ACC112 (cell line): ENCODE measurements around the gene NAP1L4.
"Not testable (repeated sequence)": the region's sequence is repeated elsewhere in the genome, so short reads cannot be mapped to it uniquely, and the experiment has no call there.

Source experiments
- H2AFZ ChIP-seq: fragments of 200-600 bp; sonication (generic); one replicate; pipeline ENCODE4 v1.6.0; 2017; ENCODE audit warnings: antibody characterized with exemption, low read length; ENCODE audit not compliant: unreplicated experiment
- H3K27ac ChIP-seq: fragments of 200-600 bp; sonication (generic); 2 replicates; pipeline ENCODE4 v1.5.1; 2014; ENCODE audit warnings: low read depth, mild to moderate bottlenecking, antibody characterized with exemption, low read length, moderate library complexity
- H3K27me3 ChIP-seq: fragments of 200-600 bp; sonication (generic); 2 replicates; pipeline ENCODE4 v1.6.1; 2014; ENCODE audit warnings: mild to moderate bottlenecking, antibody characterized with exemption, low read length, moderate library complexity, mixed read lengths; ENCODE audit not compliant: insufficient read depth
- H3K36me3 ChIP-seq: fragments of 200-600 bp; sonication (generic); 2 replicates; pipeline ENCODE4 v1.6.1; 2016; ENCODE audit warnings: mild to moderate bottlenecking, antibody characterized with exemption, low read length, moderate library complexity, mixed read lengths; ENCODE audit not compliant: insufficient read depth
- H3K4me1 ChIP-seq: fragments of 200-600 bp; sonication (generic); one replicate; pipeline ENCODE4 v1.6.1; 2016; ENCODE audit warnings: low read length, mixed read lengths; ENCODE audit not compliant: insufficient read depth, unreplicated experiment, control insufficient read depth
- H3K4me3 ChIP-seq: fragments of 200-600 bp; sonication (generic); 2 replicates; pipeline ENCODE4 v1.5.1; 2014; ENCODE audit warnings: mild to moderate bottlenecking, low read depth, low read length
- H3K79me2 ChIP-seq: fragments of 200-600 bp; sonication (generic); one replicate; pipeline ENCODE4 v1.6.0; 2016; ENCODE audit warnings: low read length; ENCODE audit not compliant: control insufficient read depth, unreplicated experiment, insufficient read depth

The NAP1L4 gene

GRCh38 chr11:2937641-2938457 is 54.3 kb downstream of the NAP1L4 start:
- peaks cover 11% of the 10 kb centered on the region; the same call in 1 of the 2 replicates for H3K36me3 ChIP-seq
- H2AFZ ChIP-seq, H3K27me3 ChIP-seq, H3K27ac ChIP-seq, H3K4me3 ChIP-seq, H3K79me2 ChIP-seq: not testable (repeated sequence)
- peaks cover 30% of the 10 kb centered on the region for H3K4me1 ChIP-seq

GRCh38 chr11:2934611-2935239 is 57.4 kb downstream of the NAP1L4 start:
- Histone ChIP-seq H3K27ac (no peak overlapping the region), H2AFZ (no peak overlapping the region), H3K4me1 (peaks cover 16% of the 10 kb centered on the region), H3K36me3 (peaks cover 10% of the 10 kb centered on the region; the same call in 1 of the 2 replicates), H3K4me3 (no peak overlapping the region), H3K27me3 (no peaks in the 10 kb centered on the region), H3K79me2 (no peaks in the 10 kb centered on the region)

GRCh38 chr11:2934021-2934550 is 58.0 kb downstream of the NAP1L4 start:
- Histone ChIP-seq H3K36me3 (peaks cover 8% of the 10 kb centered on the region; the same call in 1 of the 2 replicates), H2AFZ (no peak overlapping the region), H3K27ac (no peak overlapping the region; the same call in 1 of the 2 replicates), H3K79me2 (peaks cover 1% of the 10 kb centered on the region), H3K4me3 (no peak overlapping the region), H3K4me1 (peaks cover 15% of the 10 kb centered on the region), H3K27me3 (no peaks in the 10 kb centered on the region)

GRCh38 chr11:2933375-2934020 is 58.6 kb downstream of the NAP1L4 start:
- peak overlapping the region; percentile 82 for H3K27ac ChIP-seq
- peaks cover 15% of the 10 kb centered on the region for H3K4me1 ChIP-seq
- H2AFZ ChIP-seq, result no peak overlapping the region
- H3K27me3 ChIP-seq, result no peaks in the 10 kb centered on the region
- peaks cover 7% of the 10 kb centered on the region for H3K79me2 ChIP-seq
- H3K4me3 ChIP-seq, result peak overlapping the region; percentile 48
- peaks cover 4% of the 10 kb centered on the region; the same call in 1 of the 2 replicates for H3K36me3 ChIP-seq

GRCh38 chr11:2932850-2933251 is 59.3 kb downstream of the NAP1L4 start:
- H2AFZ ChIP-seq, result no peak overlapping the region
- H3K27ac ChIP-seq, result peak overlapping the region; percentile 82
- peak overlapping the region; percentile 48 for H3K4me3 ChIP-seq
- peaks cover 17% of the 10 kb centered on the region for H3K4me1 ChIP-seq
- H3K79me2 ChIP-seq, result peaks cover 13% of the 10 kb centered on the region
- peaks cover 3% of the 10 kb centered on the region; the same call in 1 of the 2 replicates for H3K36me3 ChIP-seq
- H3K27me3 ChIP-seq, result no peaks in the 10 kb centered on the region

GRCh38 chr11:2931771-2932738 is 60.1 kb downstream of the NAP1L4 start:
- Histone ChIP-seq H3K4me1 (peaks cover 24% of the 10 kb centered on the region), H3K4me3 (no peak overlapping the region), H3K27me3 (no peaks in the 10 kb centered on the region), H3K79me2 (peaks cover 21% of the 10 kb centered on the region), H3K36me3 (no peaks in the 10 kb centered on the region), H3K27ac (peak overlapping the region; percentile 82; the same call in 1 of the 2 replicates), H2AFZ (no peak overlapping the region)

GRCh38 chr11:2931420-2931746 is 60.7 kb downstream of the NAP1L4 start:
- Histone ChIP-seq H3K4me3 (no peak overlapping the region), H2AFZ (no peak overlapping the region), H3K79me2 (peaks cover 28% of the 10 kb centered on the region), H3K4me1 (peaks cover 28% of the 10 kb centered on the region), H3K36me3 (no peaks in the 10 kb centered on the region), H3K27ac (no peak overlapping the region), H3K27me3 (no peaks in the 10 kb centered on the region)

GRCh38 chr11:2930704-2931419 is 61.3 kb downstream of the NAP1L4 start:
- Histone ChIP-seq H3K27me3 (no peaks in the 10 kb centered on the region), H3K4me1 (peaks cover 28% of the 10 kb centered on the region), H3K79me2 (peaks cover 30% of the 10 kb centered on the region), H3K4me3 (peak overlapping the region; percentile 99), H3K36me3 (no peaks in the 10 kb centered on the region), H2AFZ (peak overlapping the region; percentile 47), H3K27ac (peak overlapping the region; percentile 88)

GRCh38 chr11:2929950-2930703 is 62.0 kb downstream of the NAP1L4 start:
- peaks cover 30% of the 10 kb centered on the region for H3K79me2 ChIP-seq
- peak overlapping the region; percentile 99 for H3K4me3 ChIP-seq
- H3K27ac ChIP-seq, result peak overlapping the region; percentile 88
- H3K36me3 ChIP-seq, result no peaks in the 10 kb centered on the region
- H3K4me1 ChIP-seq, result peaks cover 28% of the 10 kb centered on the region
- H3K27me3 ChIP-seq, result no peaks in the 10 kb centered on the region
- H2AFZ ChIP-seq, result peak overlapping the region; percentile 78
